ENCODE measurements around the gene EPHA4.

DNA sequence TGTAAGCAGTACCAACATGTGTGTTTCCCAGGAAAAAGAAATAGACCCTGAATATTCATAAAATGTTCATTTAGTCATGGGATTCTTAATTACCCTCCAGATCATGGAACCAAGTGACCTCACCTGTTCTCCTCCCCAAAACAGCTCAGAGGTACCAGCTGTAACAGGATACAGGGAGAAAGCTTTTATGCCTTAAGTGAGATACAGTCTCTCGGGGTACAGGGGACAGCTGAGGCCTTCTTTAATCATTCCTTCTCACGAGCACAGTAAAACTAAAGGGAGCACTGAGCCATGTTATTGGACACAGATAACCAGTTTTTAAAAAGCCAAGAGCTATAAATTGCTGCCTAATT lies 16.6 kb downstream of the EPHA4 start:
- TF ChIP-seq CTCF (conservative IDR thresholded peaks at IDR 0.05; ENCODE audit: low read depth, low read length) (no peak), USF2 (IDR thresholded peaks at IDR 0.05; ENCODE audit: low read depth, low read length) (no peak), CEBPB (IDR thresholded peaks at IDR 0.05; ENCODE audit: low read depth, low read length) (no peak), POLR2A (IDR thresholded peaks at IDR 0.05; ENCODE audit: low read depth, low read length) (no peak), FOS (IDR thresholded peaks at IDR 0.05; ENCODE audit: low read depth, low read length) (no peak), ELK1 (IDR thresholded peaks at IDR 0.05; ENCODE audit: borderline replicate concordance, low read depth, low read length) (no peak), RCOR1 (IDR thresholded peaks at IDR 0.05; ENCODE audit: insufficient replicate concordance, low read length) (no peak), MAZ (IDR thresholded peaks at IDR 0.05; ENCODE audit: borderline replicate concordance, low read depth, low read length) (no peak), RFX5 (IDR thresholded peaks at IDR 0.05; ENCODE audit: low read depth, low read length) (no peak)
